HEK293T (cell line): Measurements from ENCODE around the gene CATSPERD.
A peak's percentile ranks its signal among the peaks of the same experiment; 100 is the strongest.

Source experiments
- CTCF ChIA-PET: fragments of 350-600 bp; formaldehyde crosslinking; extraction: SDS; loops from one replicate; lab custom pipeline; 2021; ENCODE audit warnings: antibody characterized with exemption, inconsistent platforms; lab: Yijun Ruan, JAX
- POLR2A ChIA-PET: fragments of 350-600 bp; formaldehyde crosslinking; extraction: SDS; loops from one replicate; lab custom pipeline; 2020; ENCODE audit warnings: antibody characterized with exemption, inconsistent platforms; lab: Yijun Ruan, JAX
- DNase-seq: peaks from one replicate; pipeline ENCODE4 v3.0.0; 2012; ENCODE audit warnings: mixed read lengths; ENCODE audit errors: extremely low spot score
- ARNT ChIP-seq: fragments of 450-650 bp; IDR thresholded peaks from 2 replicates; pipeline ENCODE4 v1.6.1; 2017; ENCODE audit warnings: mild to moderate bottlenecking
- BHLHE40 ChIP-seq: fragments of 450-650 bp; IDR thresholded peaks from 2 replicates; pipeline ENCODE4 v1.6.1; 2016; ENCODE audit warnings: mild to moderate bottlenecking, moderate library complexity, borderline replicate concordance
- CTBP1 ChIP-seq: fragments of 450-650 bp; IDR thresholded peaks from 2 replicates; pipeline ENCODE4 v1.6.1; 2016; ENCODE audit warnings: borderline replicate concordance
- ELF4 ChIP-seq: fragments of 450-650 bp; IDR thresholded peaks from 2 replicates; pipeline ENCODE4 v1.6.1; 2017; ENCODE audit warnings: antibody characterized with exemption
- FOXA1 ChIP-seq: fragments of 450-650 bp; IDR thresholded peaks from 2 replicates; pipeline ENCODE4 v1.6.1; 2016; ENCODE audit warnings: mild to moderate bottlenecking
- FOXK2 ChIP-seq: fragments of 450-650 bp; IDR thresholded peaks from 2 replicates; pipeline ENCODE4 v1.6.1; 2016; ENCODE audit warnings: mild to moderate bottlenecking
- FOXM1 ChIP-seq: fragments of 450-650 bp; IDR thresholded peaks from 2 replicates; pipeline ENCODE4 v1.6.1; 2017; ENCODE audit warnings: mild to moderate bottlenecking, borderline replicate concordance
- HDGF ChIP-seq: fragments of 450-650 bp; IDR thresholded peaks from 2 replicates; pipeline ENCODE4 v1.6.1; 2017; ENCODE audit warnings: antibody characterized with exemption, borderline replicate concordance
- L3MBTL2 ChIP-seq: fragments of 450-650 bp; conservative IDR thresholded peaks from 2 replicates; pipeline ENCODE4 v1.6.1; 2016; ENCODE audit warnings: mild to moderate bottlenecking
- LEF1 ChIP-seq: fragments of 450-650 bp; IDR thresholded peaks from 2 replicates; pipeline ENCODE4 v1.6.1; 2017; ENCODE audit warnings: mild to moderate bottlenecking, borderline replicate concordance
- NFRKB ChIP-seq: fragments of 450-650 bp; IDR thresholded peaks from 2 replicates; pipeline ENCODE4 v1.6.1; 2016; ENCODE audit warnings: mild to moderate bottlenecking, moderate library complexity
- PKNOX1 ChIP-seq: fragments of 450-650 bp; IDR thresholded peaks from 2 replicates; pipeline ENCODE4 v1.6.1; 2016
- SP1 ChIP-seq: fragments of 450-650 bp; IDR thresholded peaks from 2 replicates; pipeline ENCODE4 v1.6.1; 2017
- SUZ12 ChIP-seq: fragments of 450-650 bp; IDR thresholded peaks from 2 replicates; pipeline ENCODE4 v1.6.1; 2016; ENCODE audit warnings: mild to moderate bottlenecking
- TARDBP ChIP-seq: fragments of 450-650 bp; IDR thresholded peaks from 2 replicates; pipeline ENCODE4 v1.6.1; 2016
- ZNF384 ChIP-seq: fragments of 450-650 bp; IDR thresholded peaks from 2 replicates; pipeline ENCODE4 v1.6.1; 2016

Gene CATSPERD

GRCh38 chr19:5804516-5805461, 84.4 kb downstream of the CATSPERD start, which contains the start of gene NRTN:
Gene NRTN, plus strand, starts transcription at chr19:5805067. Its CDS starts 19,099 bp downstream, at chr19:5824166.
- TF ChIP-seq L3MBTL2, result 0 out of 2 replicates have a peak, but pooled peaks have one; percentile 21
- no peak for TF ChIP-seq SUZ12
- POLR2A ChIA-PET, result interaction anchor here (0.8 to 3.8 kb wide), 10 partner anchors 10 to 173 kb away, joined by 3 to 20 read pairs (median 7); partner anchors contain the start of genes CATSPERD, DUS3L, LONP1 and NDUFA11
- peak; percentile 84 for DNase-seq
- CTCF ChIA-PET, result interaction anchor here (0.6 to 1.7 kb wide), 31 partner anchors 8 to 223 kb away, joined by 3 to 23 read pairs (median 4); partner anchors contain the start of genes CATSPERD, DUS3L, LONP1 and VMAC

- CTCF ChIA-PET, result no interaction called here
- DNase-seq, result peak; percentile 85
- no peak for TF ChIP-seq SUZ12
- no peak for TF ChIP-seq SP1
- TF ChIP-seq ARNT, result no peak
- no peak for TF ChIP-seq FOXA1
- TF ChIP-seq NFRKB, result no peak
- TF ChIP-seq ELF4, result no peak
- 0 out of 2 replicates have a peak, but pooled peaks have one; percentile 26 for TF ChIP-seq L3MBTL2
- POLR2A ChIA-PET, result interaction anchor here (3.8 kb wide), 1 partner anchor 23 kb away, joined by 19 read pairs; no protein-coding TSS in a partner anchor
These were observed 85.2 kb downstream of the CATSPERD start for GRCh38 chr19:5805462-5806132.

GRCh38 chr19:5806133-5806489, 85.7 kb downstream of the CATSPERD start:
- ChIA-PET CTCF (no interaction called here), POLR2A (interaction anchor here (0.9 to 3.8 kb wide), 2 partner anchors 15 to 22 kb away, joined by 3 to 19 read pairs; no protein-coding TSS in a partner anchor)
- TF ChIP-seq FOXK2, result no peak
- TF ChIP-seq PKNOX1, result no peak
- no peak for TF ChIP-seq ELF4
- DNase-seq, result no peak

GRCh38 chr19:5806905-5807304, 86.5 kb downstream of the CATSPERD start:
- CTCF ChIA-PET, result interaction anchor here (0.6 kb wide), 1 partner anchor 27 kb away, joined by 3 read pairs; no protein-coding TSS in a partner anchor
- TF ChIP-seq ARNT, result no peak
- POLR2A ChIA-PET, result interaction anchor here (0.6 to 3.8 kb wide), 3 partner anchors 14 to 117 kb away, joined by 3 to 19 read pairs (median 3); partner anchors contain the start of gene RPL36
- DNase-seq, result no peak

- DNase-seq, result no peak
- ChIA-PET POLR2A (interaction anchor here (1.1 to 3.8 kb wide), 2 partner anchors 17 to 20 kb away, joined by 3 to 19 read pairs; partner anchors contain the start of gene DUS3L), CTCF (no interaction called here)
- TF ChIP-seq L3MBTL2 (no peak), SP1 (no peak), FOXM1 (no peak), ARNT (no peak), PKNOX1 (no peak), FOXK2 (no peak), ZNF384 (no peak), CTBP1 (no peak), TARDBP (no peak), ELF4 (no peak), BHLHE40 (no peak), NFRKB (no peak), FOXA1 (no peak), LEF1 (no peak)
These were observed 87.8 kb downstream of the CATSPERD start for GRCh38 chr19:5808120-5808816.

GRCh38 chr19:5809053-5809452, 88.6 kb downstream of the CATSPERD start:
- TF ChIP-seq FOXM1 (no peak), HDGF (no peak), ZNF384 (no peak), TARDBP (no peak), L3MBTL2 (no peak), PKNOX1 (no peak), CTBP1 (no peak), SUZ12 (no peak), ELF4 (no peak), NFRKB (no peak), ARNT (no peak), FOXA1 (no peak), LEF1 (no peak), FOXK2 (no peak)
- CTCF ChIA-PET, result interaction anchor here (0.9 kb wide), 1 partner anchor 16 kb away, joined by 3 read pairs; no protein-coding TSS in a partner anchor
- POLR2A ChIA-PET, result interaction anchor here (0.8 to 3.8 kb wide), 2 partner anchors 19 to 95 kb away, joined by 3 to 19 read pairs; partner anchors contain the start of gene NDUFA11
- no peak for DNase-seq
